ENCODE results near the gene BRIP1. TPM values are rescaled to one million over a fixed set of nuclear protein-coding genes. Genes with fewer than 3 reads are reported as not detected.

BRIP1 gene
- total RNA-seq, 1 donor from 2014 or later = 2.4 TPM

GRCh38 chr17:61884864-61885263 is 21.5 kb upstream of the BRIP1 start:
- Mint-ChIP-seq H3K9me3 (ENCODE audit: unreplicated experiment) (no peaks in the 10 kb centered on the region), H3K27me3 (ENCODE audit: unreplicated experiment) (no peaks in the 10 kb centered on the region), H3K36me3 (ENCODE audit: unreplicated experiment) (no peaks in the 10 kb centered on the region), H3K27ac (ENCODE audit: unreplicated experiment) (no peak overlapping the region), H3K4me1 (ENCODE audit: low read depth, unreplicated experiment) (no peaks in the 10 kb centered on the region), H3K4me3 (ENCODE audit: unreplicated experiment) (no peak overlapping the region)
- DNase-seq = no peak
- TF ChIP-seq CTCF (IDR thresholded peaks at IDR 0.05; ENCODE audit: partially characterized antibody, unreplicated experiment) = no peak

GRCh38 chr17:61880589-61881102 is 17.3 kb upstream of the BRIP1 start:
- Mint-ChIP-seq H3K9me3 (ENCODE audit: unreplicated experiment) (no peaks in the 10 kb centered on the region), H3K27ac (ENCODE audit: unreplicated experiment) (no peak overlapping the region), H3K4me1 (ENCODE audit: low read depth, unreplicated experiment) (no peaks in the 10 kb centered on the region), H3K36me3 (ENCODE audit: unreplicated experiment) (no peaks in the 10 kb centered on the region), H3K27me3 (ENCODE audit: unreplicated experiment) (peaks cover 1% of the 10 kb centered on the region), H3K4me3 (ENCODE audit: unreplicated experiment) (no peak overlapping the region)
- no peak for DNase-seq
- no peak for TF ChIP-seq CTCF (IDR thresholded peaks at IDR 0.05; ENCODE audit: partially characterized antibody, unreplicated experiment)

- no peak for TF ChIP-seq CTCF (IDR thresholded peaks at IDR 0.05; ENCODE audit: partially characterized antibody, unreplicated experiment)
- no peak overlapping the region for H3K27ac Mint-ChIP-seq (ENCODE audit: unreplicated experiment)
- no peaks in the 10 kb centered on the region for H3K36me3 Mint-ChIP-seq (ENCODE audit: unreplicated experiment)
- H3K4me1 Mint-ChIP-seq (ENCODE audit: low read depth, unreplicated experiment) = no peaks in the 10 kb centered on the region
- no peaks in the 10 kb centered on the region for H3K9me3 Mint-ChIP-seq (ENCODE audit: unreplicated experiment)
- H3K27me3 Mint-ChIP-seq (ENCODE audit: unreplicated experiment) = peaks cover 1% of the 10 kb centered on the region
- no peak for DNase-seq
- no peak overlapping the region for H3K4me3 Mint-ChIP-seq (ENCODE audit: unreplicated experiment)
Observed at GRCh38 chr17:61878984-61879612, 15.8 kb upstream of the BRIP1 start.

- H3K27ac Mint-ChIP-seq (ENCODE audit: unreplicated experiment) = no peak overlapping the region
- H3K4me1 Mint-ChIP-seq (ENCODE audit: low read depth, unreplicated experiment) = no peaks in the 10 kb centered on the region
- H3K9me3 Mint-ChIP-seq (ENCODE audit: unreplicated experiment) = no peaks in the 10 kb centered on the region
- no peak for TF ChIP-seq CTCF (IDR thresholded peaks at IDR 0.05; ENCODE audit: partially characterized antibody, unreplicated experiment)
- H3K27me3 Mint-ChIP-seq (ENCODE audit: unreplicated experiment) = peaks cover 1% of the 10 kb centered on the region
- DNase-seq = no peak
- H3K4me3 Mint-ChIP-seq (ENCODE audit: unreplicated experiment) = no peak overlapping the region
- H3K36me3 Mint-ChIP-seq (ENCODE audit: unreplicated experiment) = no peaks in the 10 kb centered on the region
Observed at GRCh38 chr17:61878520-61878919, 15.2 kb upstream of the BRIP1 start.

- no peaks in the 10 kb centered on the region for H3K9me3 Mint-ChIP-seq (ENCODE audit: unreplicated experiment)
- H3K4me1 Mint-ChIP-seq (ENCODE audit: low read depth, unreplicated experiment) = no peaks in the 10 kb centered on the region
- no peak overlapping the region for H3K27ac Mint-ChIP-seq (ENCODE audit: unreplicated experiment)
- no peak for TF ChIP-seq CTCF (IDR thresholded peaks at IDR 0.05; ENCODE audit: partially characterized antibody, unreplicated experiment)
- H3K4me3 Mint-ChIP-seq (ENCODE audit: unreplicated experiment) = no peak overlapping the region
- peaks cover 1% of the 10 kb centered on the region for H3K27me3 Mint-ChIP-seq (ENCODE audit: unreplicated experiment)
- DNase-seq = no peak
- no peaks in the 10 kb centered on the region for H3K36me3 Mint-ChIP-seq (ENCODE audit: unreplicated experiment)
Observed at GRCh38 chr17:61877837-61878236, 14.5 kb upstream of the BRIP1 start.

Measured in glutamatergic neuron (in vitro differentiated cells).